Left renal cortex interstitium (tissue), 4 donors: ENCODE results near the gene KIAA0319L. TPM values are rescaled to one million over a fixed set of nuclear protein-coding genes. Genes with fewer than 3 reads are reported as not detected.

Experiments
- DNase-seq, 4 donors: peaks; one replicate each; pipeline ENCODE4 v3.0.0-alpha.2; 2013; ENCODE audit warnings: low read depth in 4 of 4, low spot score in 2 of 4, missing footprints in 1 of 4
- polyA plus RNA-seq, 4 donors: library from polyadenylated mRNA; unstranded; fragments of 120-200 nt; gene quantifications; one replicate each; pipeline ENCODE4 v1.2.1, GENCODE V29; 2013; ENCODE audit not compliant: insufficient read length in 4 of 4

KIAA0319L gene
- polyA plus RNA-seq, 4 donors, result 56.1 to 88.7 (median 68.8) TPM

DNA sequence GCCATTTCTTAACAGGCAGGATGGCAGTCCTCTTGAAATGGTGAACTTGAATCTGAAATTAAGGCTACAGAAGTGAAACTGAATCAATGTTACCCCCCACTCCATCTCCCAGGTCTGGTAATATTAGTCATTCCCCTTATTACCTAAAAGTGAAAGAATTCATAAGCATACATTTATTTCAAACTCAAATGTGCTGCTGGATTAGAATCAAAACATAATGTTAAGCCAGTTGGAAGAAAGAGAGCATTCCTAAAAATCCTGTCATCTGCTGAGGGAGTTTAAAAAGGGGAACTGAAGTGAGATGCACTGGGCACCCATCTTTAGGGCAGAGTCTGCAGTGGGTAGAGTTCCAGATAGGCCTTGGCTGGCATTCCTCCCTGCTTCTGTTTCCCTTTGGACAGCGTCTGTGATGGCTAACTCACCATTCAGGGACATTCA is 17.4 kb downstream of the KIAA0319L start:
- no peak for DNase-seq

DNA sequence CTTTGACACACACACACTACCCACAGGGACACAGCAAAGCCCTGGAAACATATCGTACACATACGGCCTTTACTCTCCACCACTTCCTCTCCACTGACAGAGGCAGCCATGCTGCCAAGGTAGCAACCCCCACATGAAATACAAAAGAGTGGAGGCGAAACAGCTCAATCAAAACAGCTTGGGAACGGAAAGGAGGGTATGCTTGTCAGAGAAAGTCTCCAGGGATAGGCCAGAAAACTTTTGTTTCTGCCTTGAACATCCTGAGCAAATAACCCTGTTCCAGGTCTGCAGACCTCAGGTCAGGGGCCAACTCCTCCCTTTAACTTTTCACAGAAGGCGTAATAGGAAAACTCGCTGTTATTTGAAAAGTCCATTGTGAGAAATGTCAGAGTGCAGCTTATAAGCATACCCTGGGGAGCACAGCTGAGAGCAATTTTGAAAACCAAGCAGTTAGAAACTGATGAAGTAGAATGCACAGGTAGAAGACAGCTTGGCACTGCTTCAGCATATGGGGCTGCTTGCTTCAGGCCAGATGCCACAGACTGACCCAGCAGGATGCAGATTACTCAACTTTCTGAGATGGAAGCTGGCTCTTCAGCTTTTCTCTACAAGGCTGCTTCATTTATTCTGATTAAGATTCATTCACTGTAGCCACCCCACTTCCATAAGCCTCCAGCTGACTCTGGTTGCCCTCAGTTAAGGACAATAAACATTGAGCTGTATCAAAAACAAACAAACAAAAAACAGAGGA is 18.0 kb downstream of the KIAA0319L start:
- DNase-seq, result no peak

DNA sequence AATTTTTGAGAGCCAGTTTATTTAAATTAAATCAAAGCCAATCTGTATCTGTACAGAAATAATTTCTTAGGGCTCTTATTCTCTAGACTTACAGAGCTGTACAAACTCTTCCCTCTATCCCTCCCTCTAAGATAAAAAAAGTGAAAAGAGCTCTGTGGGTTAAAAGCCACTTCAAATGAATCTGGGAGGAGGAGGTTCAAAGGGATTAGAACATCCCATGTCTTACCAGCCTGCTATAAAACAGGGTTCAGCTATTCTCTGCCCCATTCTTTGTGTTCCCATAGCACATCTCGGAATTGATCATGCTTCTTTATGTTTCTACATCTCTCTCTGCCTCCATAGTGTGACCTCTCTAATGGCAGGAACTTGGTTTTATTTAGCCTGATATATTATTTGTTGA is 19.4 kb downstream of the KIAA0319L start:
- no peak for DNase-seq

DNA sequence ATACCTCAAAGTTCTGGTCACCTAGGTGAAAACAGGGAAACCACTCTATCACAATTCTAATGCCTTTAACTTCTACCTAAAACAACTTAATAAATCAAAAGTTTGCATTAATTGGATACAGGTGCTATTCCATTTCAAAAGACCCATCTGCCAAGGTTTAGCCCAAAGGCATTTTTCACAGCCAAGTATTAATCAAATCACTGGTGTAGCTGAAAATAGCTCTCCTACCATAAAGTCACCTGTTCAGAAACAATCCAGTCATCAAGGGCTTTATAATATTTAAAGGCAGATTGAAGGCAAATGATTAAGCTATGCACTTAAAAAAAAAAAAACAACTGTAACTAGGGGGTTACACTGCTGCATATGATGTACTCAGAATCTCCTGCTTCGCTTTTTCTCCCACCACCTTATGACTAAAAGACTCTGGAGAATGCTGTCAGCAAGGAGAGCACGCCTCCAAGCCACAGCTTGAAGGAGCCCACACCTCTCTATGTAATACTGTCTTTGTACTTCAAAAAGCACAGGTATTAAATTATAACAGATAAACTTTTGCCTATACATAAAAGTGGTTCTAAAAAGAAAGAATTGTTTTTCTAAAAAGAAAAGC is 20.5 kb downstream of the KIAA0319L start:
- DNase-seq, result no peak

DNA sequence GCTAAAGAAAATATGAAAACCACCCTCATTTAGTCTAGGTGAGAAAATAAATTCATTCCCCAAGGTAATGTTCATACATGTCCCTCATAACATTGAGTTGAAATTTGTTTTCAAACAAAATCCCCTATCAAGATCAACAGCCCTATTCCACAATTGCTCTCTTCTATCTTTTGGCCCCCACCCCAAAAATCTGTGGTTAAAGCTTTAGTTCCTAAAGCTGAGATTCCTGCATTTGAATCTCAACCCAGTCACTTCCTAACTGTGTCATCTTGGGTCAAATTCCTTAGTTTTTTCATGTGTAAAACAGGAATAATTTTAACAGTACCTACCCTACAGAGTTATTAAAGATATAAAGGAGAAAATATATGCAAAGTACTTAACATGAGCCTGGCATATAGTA is 22.0 kb downstream of the KIAA0319L start:
- DNase-seq, result no peak

- DNase-seq, result no peak
Observed at GRCh38 chr1:35533586-35533985, 23.6 kb downstream of the KIAA0319L start.

DNA sequence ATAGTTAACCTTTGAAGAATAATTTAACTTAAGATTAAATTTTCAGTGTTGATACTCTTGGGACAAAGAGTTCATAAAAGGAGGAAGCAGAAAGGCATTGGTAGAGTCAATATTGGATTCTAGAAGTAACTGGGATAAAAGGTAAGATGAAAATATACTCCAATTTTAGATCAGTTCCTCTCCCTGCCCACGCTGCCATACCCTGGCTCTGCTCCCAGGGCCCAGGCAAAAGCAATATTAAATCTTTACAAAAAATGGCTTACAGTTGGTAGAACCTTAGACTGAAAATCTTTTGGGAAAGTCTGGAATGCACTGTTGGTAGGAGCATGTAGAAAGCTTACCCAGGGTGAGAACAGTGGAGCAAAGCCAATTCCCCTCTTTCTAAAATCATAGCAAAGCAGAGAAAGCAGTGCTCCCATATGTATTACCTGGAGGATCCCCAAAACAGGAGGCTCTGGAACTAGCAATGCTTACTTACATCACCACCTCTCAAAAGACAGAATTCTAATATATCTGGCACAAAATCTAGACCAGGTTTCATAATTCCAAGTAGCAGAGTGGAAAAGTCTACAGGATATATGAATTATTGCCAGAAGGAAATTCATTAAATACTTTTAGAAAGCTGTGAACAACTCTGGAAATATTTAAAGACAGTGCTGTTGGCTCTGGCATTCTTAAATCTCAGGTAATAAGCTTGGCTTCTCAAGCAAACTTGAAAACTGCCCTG is 24.5 kb downstream of the KIAA0319L start:
- no peak for DNase-seq

GRCh38 chr1:35531368-35531767 is 25.8 kb downstream of the KIAA0319L start:
- no peak for DNase-seq

GRCh38 chr1:35530946-35531345 is 26.3 kb downstream of the KIAA0319L start:
- no peak for DNase-seq

GRCh38 chr1:35530168-35530567 is 27.0 kb downstream of the KIAA0319L start:
- no peak for DNase-seq

- DNase-seq, result no peak
Observed at GRCh38 chr1:35524106-35524505, 33.1 kb downstream of the KIAA0319L start.

DNA sequence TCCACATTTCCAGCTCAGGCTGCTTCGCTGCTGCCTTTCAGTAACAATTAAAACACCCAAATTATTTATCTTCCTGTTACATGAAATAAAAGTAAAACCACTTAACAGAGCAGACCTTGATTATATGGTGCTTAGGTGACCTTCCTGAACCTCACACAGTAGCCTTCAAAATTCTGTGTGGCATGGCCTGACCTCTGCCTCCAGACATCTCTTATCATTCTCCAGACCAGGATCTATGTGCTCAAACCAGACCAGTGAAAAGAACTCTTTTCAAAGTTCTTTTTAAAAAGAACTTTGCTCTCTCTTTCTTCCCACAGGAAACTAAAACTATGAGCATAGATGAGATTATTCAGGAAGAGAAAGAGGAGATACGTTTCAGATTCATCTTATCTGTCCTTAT is 37.8 kb downstream of the KIAA0319L start:
- no peak for DNase-seq

GRCh38 chr1:35518183-35518582 is 39.0 kb downstream of the KIAA0319L start:
- DNase-seq, result no peak

DNA sequence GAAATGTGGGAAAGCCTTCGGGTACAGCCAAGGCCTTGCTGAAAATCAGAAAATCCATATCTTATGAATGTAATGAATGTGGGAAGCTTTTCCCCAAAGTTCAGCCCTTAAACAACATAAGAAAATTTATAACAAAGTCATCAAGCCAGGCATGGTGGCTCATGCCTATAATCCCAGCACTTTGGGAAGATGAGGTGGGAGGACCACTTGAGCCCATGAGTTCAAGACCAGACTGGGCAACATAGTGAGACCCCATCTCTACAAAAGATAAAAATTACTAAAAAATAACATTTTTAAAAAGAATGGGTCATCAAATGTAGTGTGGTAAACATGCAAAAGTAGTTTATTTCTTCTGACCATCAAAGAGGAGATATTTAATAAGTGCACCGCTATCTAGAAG is 45.9 kb downstream of the KIAA0319L start:
- DNase-seq, result no peak

DNA sequence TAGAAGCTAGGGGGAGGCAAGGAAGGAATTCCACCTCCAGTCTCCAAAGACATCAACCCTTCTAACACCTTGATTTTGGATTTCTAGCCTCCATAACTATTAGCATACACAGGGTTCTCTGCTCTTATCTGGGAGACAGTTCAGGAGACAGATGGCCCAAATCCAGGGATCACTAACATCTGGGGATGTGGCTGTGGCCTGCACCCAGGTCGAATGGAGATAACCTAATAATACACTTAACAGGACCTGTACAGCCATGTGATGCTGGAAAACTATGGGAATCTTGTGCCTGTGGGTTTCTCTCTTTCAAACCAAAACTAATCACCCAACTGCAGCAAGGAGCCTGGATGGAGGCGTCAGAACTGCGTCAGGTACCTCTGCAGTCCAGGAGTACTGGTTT is 47.6 kb downstream of the KIAA0319L start:
- DNase-seq, result no peak

- no peak for DNase-seq
Observed at GRCh38 chr1:35507947-35508346, 49.3 kb downstream of the KIAA0319L start.

- DNase-seq, result no peak
Observed at GRCh38 chr1:35506960-35507912, 50.0 kb downstream of the KIAA0319L start.

- DNase-seq, result peak in 2 of 4 donors; percentile 2 to 5
Observed at GRCh38 chr1:35505911-35506798, 51.0 kb downstream of the KIAA0319L start.

DNA sequence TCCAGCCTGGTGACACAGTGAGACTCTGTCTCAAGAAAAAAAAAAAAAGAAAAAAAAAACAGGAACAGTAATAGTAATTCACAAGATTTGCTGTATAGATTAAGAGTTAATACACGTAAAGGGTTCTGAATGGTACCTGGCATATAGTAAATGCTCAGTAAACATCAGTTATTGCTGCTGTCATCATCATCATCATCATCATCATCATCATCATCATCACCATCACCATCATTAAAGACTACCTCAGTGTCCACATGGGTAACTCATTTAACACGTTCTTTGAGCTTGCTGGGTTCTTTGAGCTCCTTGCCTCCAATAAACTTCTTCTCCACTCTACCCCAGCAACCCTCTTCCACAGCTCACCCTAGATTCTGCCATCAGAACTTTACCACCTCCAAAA is 55.0 kb downstream of the KIAA0319L start:
- DNase-seq, result no peak

- no peak for DNase-seq
Observed at GRCh38 chr1:35500439-35500838, 56.8 kb downstream of the KIAA0319L start.
